ENCODE data around the gene PDE3A.

PDE3A gene

GRCh38 chr12:20451761-20452160 lies 83.4 kb downstream of the PDE3A start:
- no peak for TF ChIP-seq CTCF (IDR thresholded peaks at IDR 0.05; ENCODE audit: borderline replicate concordance, insufficient read depth, low read depth, low read length)
- H3K4me3 ChIP-seq (ENCODE audit: low read depth, low read length), result no peak overlapping the region

GRCh38 chr12:20452496-20453010 lies 84.2 kb downstream of the PDE3A start:
- no peak for TF ChIP-seq CTCF (IDR thresholded peaks at IDR 0.05; ENCODE audit: borderline replicate concordance, insufficient read depth, low read depth, low read length)

GRCh38 chr12:20453756-20454310 lies 85.5 kb downstream of the PDE3A start:
- TF ChIP-seq CTCF (IDR thresholded peaks at IDR 0.05; ENCODE audit: borderline replicate concordance, insufficient read depth, low read depth, low read length), result no peak
- no peak overlapping the region for H3K4me3 ChIP-seq (ENCODE audit: low read depth, low read length)

More at GRCh38 chr12:20452496-20453010, 84.2 kb downstream of the PDE3A start:
- no peak overlapping the region for H3K4me3 ChIP-seq (ENCODE audit: low read depth, low read length)

GRCh38 chr12:20455001-20455706 lies 86.8 kb downstream of the PDE3A start:
- TF ChIP-seq CTCF (IDR thresholded peaks at IDR 0.05; ENCODE audit: borderline replicate concordance, insufficient read depth, low read depth, low read length), result no peak
- no peak overlapping the region for H3K4me3 ChIP-seq (ENCODE audit: low read depth, low read length)

- H3K4me3 ChIP-seq (ENCODE audit: low read depth, low read length), result no peak overlapping the region
- no peak for TF ChIP-seq CTCF (IDR thresholded peaks at IDR 0.05; ENCODE audit: borderline replicate concordance, insufficient read depth, low read depth, low read length)
Observed at GRCh38 chr12:20457582-20457981, 89.2 kb downstream of the PDE3A start.

- TF ChIP-seq CTCF (IDR thresholded peaks at IDR 0.05; ENCODE audit: borderline replicate concordance, insufficient read depth, low read depth, low read length), result no peak
- no peak overlapping the region for H3K4me3 ChIP-seq (ENCODE audit: low read depth, low read length)
Observed at GRCh38 chr12:20458011-20458410, 89.7 kb downstream of the PDE3A start.

- TF ChIP-seq CTCF (IDR thresholded peaks at IDR 0.05; ENCODE audit: borderline replicate concordance, insufficient read depth, low read depth, low read length), result no peak
- H3K4me3 ChIP-seq (ENCODE audit: low read depth, low read length), result no peak overlapping the region
Observed at GRCh38 chr12:20459920-20460319, 91.6 kb downstream of the PDE3A start.
